Trophoblast cell (in vitro differentiated cells and primary cell): ENCODE results near the gene PPP2R1B.

Source experiments
- DNase-seq, 2 donors: peaks; one replicate each; pipeline ENCODE4 v3.0.0-alpha.2; 2016
- H2AFZ ChIP-seq: 2 replicates; pipeline ENCODE4 v1.6.1; 2013; ENCODE audit warnings: low read length, moderate library complexity, mild to moderate bottlenecking; ENCODE audit not compliant: insufficient read depth, poor library complexity
- H2AK5ac ChIP-seq: 2 replicates; pipeline ENCODE4 v1.6.1; 2013; ENCODE audit warnings: mild to moderate bottlenecking, low read length
- H2BK120ac ChIP-seq: 2 replicates; pipeline ENCODE4 v1.6.1; 2013; ENCODE audit warnings: low read length, mild to moderate bottlenecking, moderate library complexity; ENCODE audit not compliant: insufficient read depth, poor library complexity
- H2BK12ac ChIP-seq: 2 replicates; pipeline ENCODE4 v1.6.1; 2013; ENCODE audit warnings: mild to moderate bottlenecking, low read length, moderate library complexity
- H2BK5ac ChIP-seq: 2 replicates; pipeline ENCODE4 v1.6.1; 2013; ENCODE audit warnings: low read length, low read depth, moderate library complexity, mild to moderate bottlenecking; ENCODE audit not compliant: poor library complexity
- H3K14ac ChIP-seq: 2 replicates; pipeline ENCODE4 v1.6.1; 2013; ENCODE audit warnings: mild to moderate bottlenecking, low read length
- H3K18ac ChIP-seq: 2 replicates; pipeline ENCODE4 v1.6.1; 2013; ENCODE audit warnings: mild to moderate bottlenecking, low read length
- H3K23ac ChIP-seq: 2 replicates; pipeline ENCODE4 v1.6.1; 2013; ENCODE audit warnings: low read length
- H3K27ac ChIP-seq: 2 replicates; pipeline ENCODE4 v1.5.1; 2013; ENCODE audit warnings: low read depth, mild to moderate bottlenecking, inconsistent platforms, low read length, moderate library complexity
- H3K27me3 ChIP-seq: 2 replicates; pipeline ENCODE4 v1.6.1; 2013; ENCODE audit warnings: inconsistent platforms, mild to moderate bottlenecking, low read length, moderate library complexity; ENCODE audit not compliant: insufficient read depth
- H3K36me3 ChIP-seq, 2 experiments: 1 replicate in 1 of 2; 2 replicates in 1 of 2; pipeline ENCODE4 v1.6.1; 2013; ENCODE audit warnings: low read length in 2 of 2, mild to moderate bottlenecking in 2 of 2, moderate library complexity in 1 of 2; ENCODE audit not compliant: insufficient read depth in 2 of 2, control insufficient read depth in 1 of 2
- H3K4ac ChIP-seq: 2 replicates; pipeline ENCODE4 v1.6.1; 2013; ENCODE audit warnings: low read depth, mild to moderate bottlenecking, low read length, moderate library complexity
- H3K4me1 ChIP-seq, 2 experiments: 1 replicate in 1 of 2; 2 replicates in 1 of 2; pipeline ENCODE4 v1.6.1; 2013; ENCODE audit warnings: low read length in 2 of 2, mild to moderate bottlenecking in 2 of 2, moderate library complexity in 1 of 2; ENCODE audit not compliant: insufficient read depth in 2 of 2, control insufficient read depth in 1 of 2
- H3K4me2 ChIP-seq: 2 replicates; pipeline ENCODE4 v1.6.1; 2013; ENCODE audit warnings: inconsistent platforms, mild to moderate bottlenecking, low read length, moderate library complexity
- H3K4me3 ChIP-seq: 2 replicates; pipeline ENCODE4 v1.5.1; 2013; ENCODE audit warnings: mild to moderate bottlenecking, low read depth, low read length, inconsistent platforms
- H3K79me1 ChIP-seq: one replicate; pipeline ENCODE4 v1.6.1; 2013; ENCODE audit warnings: low read length
- H3K79me2 ChIP-seq: 2 replicates; pipeline ENCODE4 v1.6.1; 2013; ENCODE audit warnings: low read length, mild to moderate bottlenecking; ENCODE audit not compliant: control insufficient read depth, insufficient read depth, poor library complexity
- H3K9ac ChIP-seq: 2 replicates; pipeline ENCODE4 v1.6.1; 2013; ENCODE audit warnings: mild to moderate bottlenecking, low read length
- H3K9me3 ChIP-seq: 2 replicates; pipeline ENCODE4 v1.6.1; 2013; ENCODE audit warnings: low read depth, mild to moderate bottlenecking, control low read depth, inconsistent platforms, low read length; ENCODE audit not compliant: insufficient read depth
- H4K12ac ChIP-seq: 2 replicates; pipeline ENCODE4 v1.6.1; 2013; ENCODE audit warnings: low read depth, mild to moderate bottlenecking, low read length, moderate library complexity
- H4K8ac ChIP-seq: 2 replicates; pipeline ENCODE4 v1.6.1; 2013; ENCODE audit warnings: low read depth, mild to moderate bottlenecking, low read length, moderate library complexity
- H4K91ac ChIP-seq: one replicate; pipeline ENCODE4 v1.6.1; 2013; ENCODE audit warnings: low read depth, mild to moderate bottlenecking, low read length, moderate library complexity
- WGBS: extraction: QIAGEN DNeasy Blood & Tissue Kit; methylation state at CpG from one replicate; pipeline ENCODE4 v1.1.7; 2013; ENCODE audit warnings: missing lambda C conversion rate; ENCODE audit not compliant: insufficient read length, insufficient coverage; ENCODE audit errors: extremely low coverage; 5-methylcytosine and 5-hydroxymethylcytosine counted together

The PPP2R1B gene

DNA sequence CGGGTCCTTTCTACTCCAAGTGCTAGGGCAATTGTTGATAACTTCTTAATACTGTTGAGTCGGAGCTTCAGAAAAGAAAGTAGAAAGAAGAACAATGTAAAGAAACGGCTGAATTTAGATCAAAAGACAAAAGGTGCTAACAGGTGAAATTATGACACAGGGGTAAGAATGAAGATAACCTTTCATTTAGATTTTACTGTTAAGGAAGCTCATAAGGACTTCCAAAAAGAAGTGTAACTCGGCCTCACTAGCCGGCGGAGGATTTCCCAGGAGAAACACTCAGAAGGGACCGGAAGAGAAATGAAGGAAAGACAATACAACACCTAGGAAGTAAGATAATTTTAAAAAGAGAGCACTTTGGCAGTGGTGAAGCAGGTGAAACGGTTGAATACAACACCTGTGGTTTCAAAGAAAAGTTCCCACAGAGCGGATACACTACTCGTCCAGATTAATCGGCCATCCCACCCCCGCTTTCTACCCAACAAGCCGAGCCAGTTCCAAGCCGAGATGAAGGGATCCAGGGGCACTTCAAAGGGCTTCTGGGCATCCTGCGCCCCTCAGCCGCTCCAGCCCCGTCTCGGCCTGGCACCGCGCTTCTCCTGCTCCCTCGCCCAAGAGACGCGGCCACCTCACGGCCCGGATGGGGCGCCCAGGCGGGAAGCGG lies 737 bp downstream of the PPP2R1B start:
- peak overlapping the region; percentile 6 for H2BK5ac ChIP-seq
- peak overlapping the region; percentile 71 for H4K91ac ChIP-seq
- H3K79me2 ChIP-seq: peaks cover 8% of the 10 kb centered on the region
- no peaks in the 10 kb centered on the region for H3K27me3 ChIP-seq
- H4K12ac ChIP-seq: peak overlapping the region; percentile 40
- H3K9ac ChIP-seq: peak overlapping the region; percentile 88
- peak overlapping the region; percentile 90 for H3K4me2 ChIP-seq
- H3K79me1 ChIP-seq: peaks cover 9% of the 10 kb centered on the region
- H2AK5ac ChIP-seq: no peak overlapping the region
- no peak overlapping the region for H3K27ac ChIP-seq
- H3K23ac ChIP-seq: no peak overlapping the region
- peak overlapping the region; percentile 98 for H3K18ac ChIP-seq
- H3K14ac ChIP-seq: peak overlapping the region; percentile 92
- H2BK12ac ChIP-seq: no peak overlapping the region
- H3K9me3 ChIP-seq: no peaks in the 10 kb centered on the region
- H3K4ac ChIP-seq: peak overlapping the region; percentile 92
- H3K36me3 ChIP-seq: peaks cover 9 to 23% of the 10 kb centered on the region in 2 experiments
- no CpG with 5 or more reads among the region's 28 CpGs for WGBS
- H4K8ac ChIP-seq: peak overlapping the region; percentile 93
- DNase-seq: peak in 1 of 2 donors; percentile 17
- H3K4me1 ChIP-seq: peaks cover 0 to 2% of the 10 kb centered on the region in 2 experiments
- H3K4me3 ChIP-seq: peak overlapping the region; percentile 95
- peak overlapping the region; percentile 98 for H2AFZ ChIP-seq
- H2BK120ac ChIP-seq: peak overlapping the region; percentile 41

DNA sequence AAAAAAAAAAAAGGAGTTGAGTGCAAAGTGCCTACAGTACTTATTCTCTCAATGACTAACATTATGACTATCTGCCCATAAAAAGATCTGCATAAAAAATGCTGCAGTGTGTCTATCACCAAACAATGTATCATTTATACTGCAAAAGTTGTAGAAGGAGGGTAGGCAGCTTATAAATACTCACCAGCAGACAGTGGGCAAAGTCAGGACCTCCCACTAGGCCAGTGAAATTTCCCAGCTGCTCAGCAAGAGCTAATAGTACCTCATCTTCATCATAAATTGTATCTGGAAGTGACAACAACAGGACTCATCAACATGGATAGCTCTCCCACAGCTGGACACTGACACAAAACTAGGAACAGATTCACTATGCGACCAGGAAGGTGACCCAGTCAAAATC lies 1.6 kb downstream of the PPP2R1B start:
- H3K9me3 ChIP-seq: no peaks in the 10 kb centered on the region
- H4K91ac ChIP-seq: no peak overlapping the region
- H4K8ac ChIP-seq: no peak overlapping the region
- H3K79me2 ChIP-seq: peaks cover 8% of the 10 kb centered on the region
- H3K4me2 ChIP-seq: no peak overlapping the region
- H3K9ac ChIP-seq: no peak overlapping the region
- peaks cover 9% of the 10 kb centered on the region for H3K79me1 ChIP-seq
- no peak overlapping the region for H2BK12ac ChIP-seq
- H4K12ac ChIP-seq: no peak overlapping the region
- whole genome bisulfite sequencing: no CpG with 5 or more reads among the region's 1 CpG
- no peak overlapping the region for H2AK5ac ChIP-seq
- H3K18ac ChIP-seq: no peak overlapping the region
- peaks cover 15 to 30% of the 10 kb centered on the region in 2 experiments for H3K36me3 ChIP-seq
- no peak overlapping the region for H2AFZ ChIP-seq
- no peaks in the 10 kb centered on the region for H3K27me3 ChIP-seq
- peaks cover 0 to 2% of the 10 kb centered on the region in 2 experiments for H3K4me1 ChIP-seq
- H2BK5ac ChIP-seq: no peak overlapping the region
- H3K27ac ChIP-seq: no peak overlapping the region
- no peak overlapping the region for H2BK120ac ChIP-seq
- no peak overlapping the region for H3K23ac ChIP-seq
- H3K4me3 ChIP-seq: no peak overlapping the region
- H3K4ac ChIP-seq: no peak overlapping the region
- DNase-seq: no peak
- H3K14ac ChIP-seq: no peak overlapping the region

- DNase-seq: no peak
- H3K36me3 ChIP-seq: peaks cover 18 to 32% of the 10 kb centered on the region in 2 experiments
- no peak overlapping the region for H3K9ac ChIP-seq
- no peak overlapping the region for H4K91ac ChIP-seq
- H3K4me2 ChIP-seq: no peak overlapping the region
- peaks cover 9% of the 10 kb centered on the region for H3K79me1 ChIP-seq
- H3K27ac ChIP-seq: no peak overlapping the region
- no CpG with 5 or more reads among the region's 3 CpGs for WGBS
- H3K23ac ChIP-seq: no peak overlapping the region
- H2AFZ ChIP-seq: no peak overlapping the region
- no peak overlapping the region for H3K14ac ChIP-seq
- H3K79me2 ChIP-seq: peaks cover 8% of the 10 kb centered on the region
- H3K4me1 ChIP-seq: peaks cover 0 to 2% of the 10 kb centered on the region in 2 experiments
- no peak overlapping the region for H3K18ac ChIP-seq
- H4K12ac ChIP-seq: no peak overlapping the region
- no peak overlapping the region for H3K4me3 ChIP-seq
- H3K27me3 ChIP-seq: no peaks in the 10 kb centered on the region
- H2BK120ac ChIP-seq: no peak overlapping the region
- H3K9me3 ChIP-seq: no peaks in the 10 kb centered on the region
- no peak overlapping the region for H3K4ac ChIP-seq
- no peak overlapping the region for H2AK5ac ChIP-seq
- no peak overlapping the region for H4K8ac ChIP-seq
- no peak overlapping the region for H2BK12ac ChIP-seq
- H2BK5ac ChIP-seq: no peak overlapping the region
Measured at GRCh38 chr11:111762981-111763643, 3.1 kb downstream of the PPP2R1B start.

DNA sequence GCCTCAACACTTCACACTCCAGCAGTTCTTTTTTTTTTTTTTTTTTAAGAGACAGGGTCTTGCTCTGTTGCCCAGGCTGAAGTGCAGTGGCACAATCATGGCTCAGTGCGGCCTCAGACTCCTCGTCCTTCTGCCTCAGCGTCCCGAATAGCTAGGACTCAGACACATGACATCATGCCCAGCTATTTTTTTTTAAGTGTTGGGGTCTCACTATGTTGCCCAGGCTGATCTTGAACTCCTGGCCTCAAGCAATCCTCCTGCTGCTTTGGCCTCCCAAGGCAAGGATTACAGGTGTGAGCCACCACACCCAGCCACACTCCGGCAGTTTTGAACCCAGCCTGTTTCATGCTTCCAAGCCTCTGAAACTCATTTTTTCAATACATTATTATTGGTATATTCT lies 3.7 kb downstream of the PPP2R1B start:
- Histone ChIP-seq H3K4ac (no peak overlapping the region), H3K79me2 (peaks cover 8% of the 10 kb centered on the region), H3K23ac (no peak overlapping the region), H3K9me3 (no peaks in the 10 kb centered on the region), H3K4me1 (peaks cover 0 to 2% of the 10 kb centered on the region in 2 experiments), H3K27ac (no peak overlapping the region), H2BK12ac (no peak overlapping the region), H3K4me3 (no peak overlapping the region), H3K18ac (no peak overlapping the region), H3K4me2 (no peak overlapping the region), H3K36me3 (peaks cover 20 to 32% of the 10 kb centered on the region in 2 experiments), H3K79me1 (peaks cover 9% of the 10 kb centered on the region), H2BK120ac (no peak overlapping the region), H3K14ac (no peak overlapping the region), H2BK5ac (no peak overlapping the region), H2AFZ (no peak overlapping the region), H4K8ac (no peak overlapping the region), H4K91ac (no peak overlapping the region), H2AK5ac (no peak overlapping the region), H4K12ac (no peak overlapping the region), H3K27me3 (no peaks in the 10 kb centered on the region), H3K9ac (no peak overlapping the region)
- no peak for DNase-seq
- no CpG with 5 or more reads among the region's 5 CpGs for WGBS
